ENCODE data around the gene PACS1. TPM values are rescaled to one million over a fixed set of nuclear protein-coding genes. Genes with fewer than 3 reads are reported as not detected.

PACS1 gene
- total RNA-seq, 1 donor from 2014 or later = 75.6 TPM

- DNase-seq (ENCODE audit: low spot score) = peak; percentile 83
- Mint-ChIP-seq H3K9me3 (no peaks in the 10 kb centered on the region), H3K36me3 (ENCODE audit: low read depth) (peaks cover 3% of the 10 kb centered on the region), H3K27me3 (ENCODE audit: low read depth) (peaks cover 30% of the 10 kb centered on the region), H3K4me3 (ENCODE audit: low read depth) (peak overlapping the region; percentile 94), H3K27ac (peak overlapping the region; percentile 88), H3K4me1 (ENCODE audit: low read depth) (peaks cover 14% of the 10 kb centered on the region)
- intact Hi-C loops (cut with micrococcal nuclease) = loop anchor here (1.0 kb wide), 2 partner anchors 21 to 23 kb away; partner anchors contain the start of gene RAB1B
These were observed 219.7 kb downstream of the PACS1 start for GRCh38 chr11:66289548-66290329.

GRCh38 chr11:66290330-66290621 is 220.2 kb downstream of the PACS1 start:
- no peak for DNase-seq (ENCODE audit: low spot score)
- H3K4me3 Mint-ChIP-seq (ENCODE audit: low read depth) = peak overlapping the region; percentile 94
- peaks cover 14% of the 10 kb centered on the region for H3K4me1 Mint-ChIP-seq (ENCODE audit: low read depth)
- no peak overlapping the region for H3K27ac Mint-ChIP-seq
- H3K36me3 Mint-ChIP-seq (ENCODE audit: low read depth) = peaks cover 3% of the 10 kb centered on the region
- intact Hi-C loops (cut with micrococcal nuclease) = no loop called here
- peaks cover 30% of the 10 kb centered on the region for H3K27me3 Mint-ChIP-seq (ENCODE audit: low read depth)
- H3K9me3 Mint-ChIP-seq = no peaks in the 10 kb centered on the region

GRCh38 chr11:66291303-66291705 is 221.2 kb downstream of the PACS1 start:
- H3K4me3 Mint-ChIP-seq (ENCODE audit: low read depth) = no peak overlapping the region
- peaks cover 3% of the 10 kb centered on the region for H3K36me3 Mint-ChIP-seq (ENCODE audit: low read depth)
- intact Hi-C loops (cut with micrococcal nuclease) = no loop called here
- no peak overlapping the region for H3K27ac Mint-ChIP-seq
- H3K9me3 Mint-ChIP-seq = no peaks in the 10 kb centered on the region
- peaks cover 30% of the 10 kb centered on the region for H3K27me3 Mint-ChIP-seq (ENCODE audit: low read depth)
- H3K4me1 Mint-ChIP-seq (ENCODE audit: low read depth) = peaks cover 14% of the 10 kb centered on the region
- no peak for DNase-seq (ENCODE audit: low spot score)

- peak within 1 kb of the TSS; percentile 49 for H3K4me3 Mint-ChIP-seq (ENCODE audit: low read depth)
- peaks cover 30% of the 10 kb centered on the region for H3K27me3 Mint-ChIP-seq (ENCODE audit: low read depth)
- intact Hi-C loops (cut with micrococcal nuclease) = no loop called here
- H3K36me3 Mint-ChIP-seq (ENCODE audit: low read depth) = no peaks in the 10 kb centered on the region
- DNase-seq (ENCODE audit: low spot score) = no peak
- no peaks in the 10 kb centered on the region for H3K9me3 Mint-ChIP-seq
- H3K4me1 Mint-ChIP-seq (ENCODE audit: low read depth) = peaks cover 12% of the 10 kb centered on the region
- H3K27ac Mint-ChIP-seq = no peak within 1 kb of the TSS
These were observed 221.9 kb downstream of the PACS1 start, which contains the start of gene TMEM151A for GRCh38 chr11:66291706-66292542. Gene TMEM151A, plus strand, starts transcription at chr11:66291894. Its CDS starts 120 bp downstream, at chr11:66292014.

GRCh38 chr11:66292543-66293332 is 222.7 kb downstream of the PACS1 start:
- Mint-ChIP-seq H3K36me3 (ENCODE audit: low read depth) (no peaks in the 10 kb centered on the region), H3K27ac (no peak overlapping the region), H3K27me3 (ENCODE audit: low read depth) (peaks cover 30% of the 10 kb centered on the region), H3K9me3 (no peaks in the 10 kb centered on the region), H3K4me1 (ENCODE audit: low read depth) (peaks cover 9% of the 10 kb centered on the region), H3K4me3 (ENCODE audit: low read depth) (no peak overlapping the region)
- no peak for DNase-seq (ENCODE audit: low spot score)
- intact Hi-C loops (cut with micrococcal nuclease) = no loop called here

- H3K4me3 Mint-ChIP-seq (ENCODE audit: low read depth) = no peak overlapping the region
- no peaks in the 10 kb centered on the region for H3K36me3 Mint-ChIP-seq (ENCODE audit: low read depth)
- H3K27me3 Mint-ChIP-seq (ENCODE audit: low read depth) = peaks cover 30% of the 10 kb centered on the region
- H3K4me1 Mint-ChIP-seq (ENCODE audit: low read depth) = peaks cover 9% of the 10 kb centered on the region
- no peaks in the 10 kb centered on the region for H3K9me3 Mint-ChIP-seq
- intact Hi-C loops (cut with micrococcal nuclease) = no loop called here
- no peak overlapping the region for H3K27ac Mint-ChIP-seq
- DNase-seq (ENCODE audit: low spot score) = no peak
These were observed 223.3 kb downstream of the PACS1 start for GRCh38 chr11:66293352-66293751.

- H3K4me3 Mint-ChIP-seq (ENCODE audit: low read depth) = no peak overlapping the region
- no peak overlapping the region for H3K27ac Mint-ChIP-seq
- H3K36me3 Mint-ChIP-seq (ENCODE audit: low read depth) = no peaks in the 10 kb centered on the region
- peaks cover 30% of the 10 kb centered on the region for H3K27me3 Mint-ChIP-seq (ENCODE audit: low read depth)
- peaks cover 9% of the 10 kb centered on the region for H3K4me1 Mint-ChIP-seq (ENCODE audit: low read depth)
- no peak for DNase-seq (ENCODE audit: low spot score)
- no peaks in the 10 kb centered on the region for H3K9me3 Mint-ChIP-seq
- intact Hi-C loops (cut with micrococcal nuclease) = no loop called here
These were observed 223.9 kb downstream of the PACS1 start for GRCh38 chr11:66293777-66294625.

Other genes with a start within 250 kb of the PACS1 start
- gene SNX32, start 236.3 kb upstream of the PACS1 start, total RNA-seq = 0.64 and 0.96 TPM in 2 replicates
- 1,155 and 1,184 TPM in 2 replicates for gene CFL1, start 212.1 kb upstream of the PACS1 start, total RNA-seq
- 84.9 and 90.5 TPM in 2 replicates for gene MUS81, start 209.8 kb upstream of the PACS1 start, total RNA-seq
- gene EFEMP2, start 197.5 kb upstream of the PACS1 start, total RNA-seq = 8.8 and 9.2 TPM in 2 replicates
- 10.0 and 10.3 TPM in 2 replicates for gene CTSW, start 190.4 kb upstream of the PACS1 start, total RNA-seq
- 95.4 and 99.8 TPM in 2 replicates for gene FIBP, start 181.8 kb upstream of the PACS1 start, total RNA-seq
- gene CCDC85B, start 179.6 kb upstream of the PACS1 start, total RNA-seq = 53.2 and 55.2 TPM in 2 replicates
- 24.0 and 25.9 TPM in 2 replicates for gene FOSL1, start 169.9 kb upstream of the PACS1 start, total RNA-seq
- 23.7 and 23.8 TPM in 2 replicates for gene C11orf68, start 151.2 kb upstream of the PACS1 start, total RNA-seq
- gene DRAP1, start 150.8 kb upstream of the PACS1 start, total RNA-seq = 116 and 118 TPM in 2 replicates
- gene TSGA10IP, start 124.8 kb upstream of the PACS1 start, total RNA-seq = not detected in 2 replicates
- 81.7 and 98.5 TPM in 2 replicates for gene SART1, start 108.5 kb upstream of the PACS1 start, total RNA-seq
- gene EIF1AD, start 68.1 kb upstream of the PACS1 start, total RNA-seq = 64.5 and 65.2 TPM in 2 replicates
- 272 and 281 TPM in 2 replicates for gene BANF1, start 67.8 kb upstream of the PACS1 start, total RNA-seq
- gene CST6, start 58.3 kb upstream of the PACS1 start, total RNA-seq = 0.69 and 0.75 TPM in 2 replicates
- 0.46 and 0.78 TPM in 2 replicates for gene CATSPER1, start 43.8 kb upstream of the PACS1 start, total RNA-seq
- gene GAL3ST3, start 21.1 kb upstream of the PACS1 start, total RNA-seq = 0.18 TPM in 1 of 2 replicates, not detected in the other
- gene SF3B2, start 17.9 kb upstream of the PACS1 start, total RNA-seq = 252 and 268 TPM in 2 replicates
- 48.3 and 51.9 TPM in 2 replicates for gene KLC2, start 187.4 kb downstream of the PACS1 start, total RNA-seq
- gene RAB1B, start 198.4 kb downstream of the PACS1 start, total RNA-seq = 134 and 139 TPM in 2 replicates
- gene CNIH2, start 207.9 kb downstream of the PACS1 start, total RNA-seq = 0.91 and 1.5 TPM in 2 replicates
- 78.9 and 85.2 TPM in 2 replicates for gene YIF1A, start 218.9 kb downstream of the PACS1 start, total RNA-seq
- not detected in 2 replicates for gene TMEM151A, start 221.6 kb downstream of the PACS1 start, total RNA-seq
- gene CD248, start 246.8 kb downstream of the PACS1 start, total RNA-seq = not detected in 2 replicates

Measured in activated T-helper 2 cell treated with anti-CD3 and anti-CD28 coated beads, Interferon-gamma antibody, Interleukin-2, Interleukin-4, amounts not matched to agents 10 μg/mL and 5 μg/mL and 100 μg/mL, durations not matched to agents 14 hours and 24 hours and 36 hours (primary cell).